GM18520 (cell line): ENCODE measurements around the gene PPP1R12C.

Experiments used
- ATAC-seq: cut with Tn5 transposase; IDR thresholded peaks from one replicate; pipeline ENCODE4 v1.9.1; 2021; ENCODE audit not compliant: unreplicated experiment

PPP1R12C gene

DNA sequence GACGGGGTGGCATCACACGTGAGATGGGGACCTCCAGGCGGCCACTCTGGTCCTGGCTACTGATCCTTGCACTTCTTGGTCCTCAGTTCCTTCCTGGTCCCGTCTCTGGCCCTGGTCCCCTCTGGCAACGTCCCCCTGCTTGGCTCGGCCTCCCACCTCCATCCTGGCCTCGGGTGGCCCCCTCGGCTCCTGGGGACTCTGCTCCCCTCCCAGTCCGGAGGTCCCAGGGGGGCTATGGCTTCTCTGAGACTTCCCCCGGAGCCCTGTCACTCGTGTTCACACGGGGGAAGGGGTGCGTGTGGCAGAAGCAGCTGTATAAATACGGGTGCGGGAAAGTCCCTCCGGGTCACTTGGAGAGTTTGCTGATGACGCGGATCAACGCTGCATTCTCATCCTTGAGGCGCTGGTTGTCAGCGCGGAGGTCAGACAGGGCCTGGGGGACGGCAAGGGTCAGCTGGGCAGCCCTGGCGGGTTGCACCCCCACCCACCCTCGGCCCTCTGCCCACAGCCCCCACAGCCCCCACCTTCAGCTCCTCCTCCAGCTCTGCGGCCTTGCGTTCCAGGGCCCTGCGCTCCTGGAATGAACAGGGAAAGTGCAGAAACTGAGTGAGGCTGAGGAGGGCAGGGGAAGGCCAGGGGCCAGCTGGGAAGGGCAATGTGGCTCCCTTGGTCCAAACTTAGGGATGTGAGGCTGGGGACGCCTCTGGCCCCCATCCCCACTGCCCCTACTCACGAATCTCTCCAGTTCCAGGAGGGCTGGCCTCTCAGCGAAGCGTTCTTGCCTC, 26.1 kb downstream of the PPP1R12C start:
- no peak for ATAC-seq

DNA sequence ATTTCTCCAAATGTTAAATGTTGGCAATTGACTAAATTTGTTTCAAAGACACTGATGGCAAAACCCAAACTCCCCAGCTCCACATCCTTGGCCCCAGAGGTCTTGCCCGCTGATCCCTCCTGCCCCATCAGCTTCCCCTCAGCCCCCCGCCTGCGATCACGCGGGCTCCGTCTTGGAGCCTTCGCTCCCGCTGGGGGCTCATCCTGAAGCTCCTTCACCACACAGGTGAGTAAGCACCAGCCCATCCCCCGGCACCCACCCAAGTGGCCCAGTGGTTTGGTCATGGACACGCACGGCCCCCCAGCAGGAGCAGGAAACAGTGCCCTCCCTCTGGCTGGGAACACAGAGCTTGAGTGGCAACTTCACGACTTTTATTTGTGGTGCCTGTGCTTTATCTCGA, 26.9 kb downstream of the PPP1R12C start:
- no peak for ATAC-seq

- ATAC-seq, result no peak
Measured at GRCh38 chr19:55089342-55089944, 28.0 kb downstream of the PPP1R12C start.

- ATAC-seq, result no peak
Measured at GRCh38 chr19:55088543-55089341, 28.7 kb downstream of the PPP1R12C start.

GRCh38 chr19:55088021-55088451, 29.4 kb downstream of the PPP1R12C start:
- ATAC-seq, result no peak

DNA sequence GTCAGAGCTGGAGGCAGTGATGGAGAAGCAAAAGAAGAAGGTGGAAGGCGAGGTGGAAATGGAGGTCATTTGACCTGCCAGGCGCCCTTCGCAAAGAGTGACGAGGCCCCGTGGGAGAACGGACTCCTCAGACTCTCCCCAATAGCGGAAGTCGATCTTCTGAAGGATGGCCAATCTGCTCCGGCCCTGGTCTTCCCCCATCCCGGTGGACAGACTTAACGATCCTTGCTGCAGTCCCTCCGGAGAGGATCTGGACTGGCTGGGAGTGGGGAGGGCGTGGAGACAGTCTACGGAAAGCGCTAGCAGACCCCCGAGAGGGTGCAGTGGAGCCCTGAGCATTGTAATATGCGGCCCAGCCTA, 29.9 kb downstream of the PPP1R12C start:
- ATAC-seq, result no peak

- no peak for ATAC-seq
Measured at GRCh38 chr19:55086730-55087541, 30.5 kb downstream of the PPP1R12C start.

DNA sequence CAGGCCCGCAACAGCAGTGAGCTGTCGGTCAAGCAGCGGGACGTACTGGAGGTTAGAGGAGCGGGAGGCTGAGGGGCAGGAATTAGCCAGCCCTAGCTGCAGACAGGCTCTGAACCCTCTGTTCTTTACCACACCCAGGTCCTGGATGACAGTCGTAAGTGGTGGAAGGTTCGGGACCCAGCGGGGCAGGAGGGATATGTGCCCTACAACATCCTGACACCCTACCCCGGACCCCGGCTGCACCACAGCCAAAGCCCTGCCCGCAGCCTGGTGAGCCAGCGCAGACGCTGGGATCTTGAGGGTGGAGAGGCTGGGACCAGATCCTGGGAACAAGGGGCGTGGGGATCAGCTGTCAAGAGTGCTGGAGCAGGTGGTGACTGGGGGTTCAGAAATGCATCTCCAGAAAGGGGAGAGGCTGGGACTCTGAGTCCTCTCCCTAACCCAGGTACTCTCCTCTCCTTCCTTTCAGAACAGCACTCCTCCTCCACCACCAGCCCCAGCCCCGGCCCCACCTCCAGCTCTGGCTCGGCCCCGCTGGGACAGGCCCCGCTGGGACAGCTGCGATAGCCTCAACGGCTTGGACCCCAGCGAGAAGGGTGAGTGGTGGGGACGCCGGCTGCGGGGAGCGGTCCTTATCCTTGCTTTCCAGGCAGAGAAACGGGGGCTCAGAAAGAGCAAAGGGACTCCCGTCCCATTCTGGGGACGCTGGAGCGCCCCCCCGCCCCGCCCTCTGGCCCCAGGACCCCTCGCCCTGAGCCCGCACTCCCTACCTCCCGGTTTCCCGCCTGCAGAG, 31.3 kb downstream of the PPP1R12C start:
- no peak for ATAC-seq

DNA sequence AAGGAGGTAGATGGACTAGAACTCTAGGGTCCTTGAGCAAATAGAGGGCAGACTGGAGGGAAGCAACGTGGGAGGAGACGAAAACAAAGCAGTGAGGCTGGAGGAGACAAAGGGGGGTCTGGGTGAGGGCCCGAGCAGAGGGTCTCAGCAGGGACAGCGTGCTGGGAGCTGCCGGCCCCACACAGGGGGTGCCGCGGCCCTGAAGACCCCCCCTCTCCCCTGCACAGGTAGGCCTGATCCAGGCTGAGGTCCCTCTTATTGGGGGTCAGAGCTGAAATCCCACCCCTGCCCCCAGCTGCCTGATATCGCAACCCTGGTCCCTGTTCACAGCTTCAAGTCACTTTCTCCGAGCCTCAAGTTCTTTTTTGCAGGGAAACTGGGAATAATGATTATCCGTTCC, 33.0 kb downstream of the PPP1R12C start:
- no peak for ATAC-seq

DNA sequence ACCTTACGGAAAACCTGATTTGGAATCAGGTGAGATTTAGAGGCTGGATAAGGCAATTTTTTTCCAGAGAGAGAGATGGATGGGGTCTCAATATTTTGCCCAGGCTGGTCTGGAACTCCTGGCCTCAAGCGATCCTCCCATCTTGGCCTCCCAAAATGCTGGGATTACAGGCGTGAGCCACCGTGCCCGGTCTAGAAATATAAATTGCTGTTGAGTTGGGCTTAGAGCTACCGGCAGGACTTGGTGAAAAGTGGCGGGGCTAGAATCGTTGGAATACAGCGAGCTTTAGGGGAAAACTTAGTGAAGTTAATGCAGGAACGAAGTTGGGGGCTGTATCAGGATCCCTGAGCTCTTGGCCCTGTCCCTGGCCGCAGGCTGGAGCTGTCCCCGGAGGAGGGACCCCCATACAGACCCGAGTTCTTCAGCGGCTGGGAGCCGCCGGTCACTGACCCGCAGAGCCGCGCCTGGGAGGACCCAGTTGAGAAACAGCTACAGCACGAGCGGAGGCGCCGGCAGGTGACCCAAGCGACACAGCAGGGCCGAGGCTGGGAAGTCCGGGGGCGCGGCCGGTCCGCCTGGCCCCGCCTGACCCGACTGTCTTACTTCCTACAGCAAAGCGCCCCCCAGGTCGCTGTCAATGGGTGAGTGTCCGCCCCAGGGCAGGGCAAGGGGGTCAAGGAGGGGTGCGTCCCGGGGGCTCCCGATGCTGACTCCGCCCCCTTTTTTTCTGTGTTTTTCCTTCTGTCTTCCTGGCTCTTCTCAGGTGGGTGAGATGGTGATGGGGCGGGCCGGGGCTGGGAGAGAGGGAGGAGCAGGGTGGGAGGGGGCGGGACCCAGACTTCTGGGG, 34.2 kb downstream of the PPP1R12C start:
- no peak for ATAC-seq

DNA sequence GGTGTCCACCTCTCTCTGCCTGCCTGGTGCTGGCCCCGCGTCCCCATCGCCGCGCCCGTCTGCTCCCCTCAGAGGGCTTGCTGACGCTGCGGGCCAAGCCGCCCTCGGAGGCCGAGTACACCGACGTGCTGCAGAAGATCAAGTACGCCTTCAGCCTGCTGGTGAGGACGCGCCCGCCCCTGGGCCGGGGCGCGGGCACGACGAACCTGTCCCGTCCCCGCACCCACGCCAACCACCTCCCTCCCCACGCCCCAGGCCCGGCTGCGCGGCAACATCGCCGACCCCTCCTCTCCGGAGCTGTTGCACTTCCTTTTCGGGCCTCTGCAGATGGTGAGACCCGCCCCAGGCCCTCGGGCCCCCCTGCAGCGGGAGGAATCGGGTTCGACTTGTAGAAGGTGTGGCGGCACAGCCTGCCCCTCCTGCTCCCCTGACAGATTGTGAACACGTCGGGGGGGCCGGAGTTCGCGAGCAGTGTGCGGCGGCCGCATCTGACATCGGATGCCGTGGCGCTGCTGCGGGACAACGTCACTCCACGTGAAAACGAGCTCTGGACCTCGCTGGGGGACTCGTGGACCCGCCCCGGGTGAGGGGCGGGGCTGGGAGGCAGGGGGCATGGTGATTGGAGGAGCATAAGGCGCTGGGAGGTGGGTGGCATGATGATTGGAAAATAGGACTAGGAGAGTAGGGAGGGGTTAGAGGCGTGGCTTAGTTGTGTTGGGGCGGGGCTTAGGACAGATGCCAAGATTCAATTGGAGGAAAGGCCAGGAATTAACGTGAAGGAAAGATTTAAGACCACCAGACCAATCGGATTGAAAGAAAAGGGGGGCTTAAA, 35.2 kb downstream of the PPP1R12C start:
- no peak for ATAC-seq

DNA sequence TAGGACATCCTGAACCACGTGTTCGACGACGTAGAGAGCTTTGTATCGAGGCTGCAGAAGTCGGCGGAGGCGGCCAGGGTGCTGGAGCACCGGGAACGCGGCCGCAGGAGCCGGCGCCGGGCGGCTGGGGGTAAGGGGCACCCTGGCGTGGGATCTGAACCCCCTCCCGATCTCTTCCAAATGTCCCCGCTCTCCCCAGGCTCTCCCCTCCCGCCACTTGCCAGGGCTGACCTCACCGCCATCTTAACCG, 35.7 kb downstream of the PPP1R12C start:
- no peak for ATAC-seq

DNA sequence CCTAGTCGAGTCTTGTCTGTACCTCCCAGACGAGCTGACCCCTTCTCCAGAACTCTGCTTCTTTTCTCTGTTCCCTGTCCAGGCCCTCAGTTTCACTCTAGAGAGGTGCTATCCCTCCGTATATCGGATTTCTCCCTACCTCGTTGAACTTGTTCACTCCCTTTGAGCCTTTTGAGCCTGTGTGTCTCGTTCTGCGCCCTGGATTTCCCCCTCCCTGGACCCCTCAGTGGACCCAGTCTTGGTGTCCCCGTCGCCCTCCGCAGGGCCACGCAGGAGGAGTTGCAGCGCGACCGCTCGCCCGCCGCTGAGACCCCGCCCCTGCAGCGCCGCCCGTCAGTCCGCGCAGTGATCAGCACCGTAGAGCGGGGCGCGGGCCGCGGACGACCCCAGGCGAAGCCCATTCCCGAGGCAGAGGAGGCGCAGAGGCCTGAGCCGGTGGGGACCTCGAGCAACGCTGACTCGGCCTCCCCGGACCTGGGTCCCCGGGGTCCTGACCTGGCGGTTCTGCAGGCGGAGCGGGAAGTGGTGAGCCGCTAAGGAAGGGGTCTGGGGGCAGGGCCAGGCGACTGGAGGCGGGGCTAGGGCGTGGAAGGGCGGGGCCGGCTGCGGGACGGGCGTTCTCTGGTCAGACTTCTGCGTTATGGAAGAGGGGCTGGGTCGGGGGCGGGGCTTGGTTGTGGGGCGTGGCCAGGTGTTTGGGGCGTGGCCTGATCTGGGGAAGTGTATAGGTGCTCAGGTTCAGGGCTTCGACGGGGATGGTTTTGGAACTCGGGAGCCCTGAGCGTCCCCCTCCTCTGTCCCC, 36.3 kb downstream of the PPP1R12C start:
- no peak for ATAC-seq

- ATAC-seq, result no peak
Measured at GRCh38 chr19:55080121-55080967, 37.1 kb downstream of the PPP1R12C start.

DNA sequence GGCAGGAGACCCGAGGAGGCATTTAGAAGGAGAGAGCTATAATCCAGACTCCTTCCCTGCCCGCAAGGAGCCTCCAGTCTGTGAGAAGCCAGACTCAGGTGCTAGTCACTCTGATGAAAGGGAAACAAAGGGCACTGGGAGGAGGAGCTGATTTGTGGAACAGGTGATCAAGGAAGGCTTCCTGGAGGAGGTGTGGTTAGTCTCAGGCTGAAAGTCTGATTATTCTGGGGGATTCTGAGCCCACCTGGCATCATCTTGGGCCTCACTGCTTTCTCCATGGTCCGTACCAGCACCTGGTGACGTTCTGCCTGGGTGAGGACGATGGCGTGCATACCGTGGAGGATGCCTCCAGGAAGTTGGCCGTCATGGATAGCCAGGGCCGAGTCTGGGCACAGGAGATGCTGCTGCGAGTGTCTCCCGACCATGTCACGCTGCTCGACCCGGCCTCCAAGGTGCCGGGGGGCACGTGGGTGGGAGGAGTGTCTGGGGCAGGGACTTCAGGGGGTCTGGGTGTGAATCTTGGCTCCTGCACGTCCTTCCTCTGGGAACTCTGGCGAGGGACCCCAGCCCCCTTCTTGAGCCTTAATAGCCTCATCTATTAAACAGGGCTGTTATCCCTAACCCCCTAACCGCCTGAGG, 37.9 kb downstream of the PPP1R12C start:
- no peak for ATAC-seq

DNA sequence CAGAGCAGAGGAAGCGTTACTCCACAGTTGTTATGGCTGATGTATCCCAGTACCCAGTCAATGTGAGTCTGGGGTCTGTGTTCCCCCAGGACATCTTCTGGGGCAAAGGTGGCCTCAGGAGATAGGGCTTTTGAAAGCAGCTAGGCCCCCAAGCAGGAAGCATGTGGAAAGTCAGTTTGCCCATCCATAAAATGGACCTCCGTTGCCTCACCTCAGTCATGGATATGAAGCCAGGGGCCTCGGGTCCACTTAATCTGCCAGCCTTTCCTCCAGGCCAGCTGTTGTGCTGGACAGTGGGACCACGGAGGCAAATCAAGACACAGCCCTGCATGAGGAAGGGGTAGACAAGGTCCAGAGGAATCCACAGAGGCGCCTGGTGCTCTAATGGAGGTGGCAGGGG, 38.4 kb downstream of the PPP1R12C start:
- no peak for ATAC-seq

DNA sequence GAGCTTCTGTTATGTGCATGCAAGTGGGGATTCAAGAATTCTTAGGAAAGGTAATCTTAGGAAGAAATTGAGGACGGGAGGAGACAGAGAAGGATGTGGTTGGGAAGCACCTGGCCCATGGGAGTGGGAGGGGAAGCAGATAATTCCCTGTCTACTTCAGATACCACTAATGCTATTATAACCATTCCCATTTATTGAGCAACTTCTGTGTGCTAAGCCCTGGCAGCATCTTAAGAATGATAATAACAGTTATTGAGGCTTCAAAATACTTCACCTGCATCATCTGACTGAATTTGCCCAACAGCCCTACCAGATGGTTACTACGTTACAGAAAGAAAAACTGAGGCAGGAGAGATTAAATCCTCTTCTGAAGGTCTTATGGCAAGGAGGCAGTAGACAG, 40.3 kb downstream of the PPP1R12C start:
- ATAC-seq, result no peak
